ENCODE results near the gene MEGF11. TPM values are rescaled to one million over a fixed set of nuclear protein-coding genes. Genes with fewer than 3 reads are reported as not detected.

Gene MEGF11
- polyA plus RNA-seq, 1 of the 3 experiments (the other 2 are of a cell fraction), result not detected

GRCh38 chr15:65924004-65924403 lies 329.5 kb downstream of the MEGF11 start:
- Histone ChIP-seq H3K4me1 (ENCODE audit: control insufficient read depth in 1 of 2, insufficient read depth in 2 of 2, low read depth in 1 of 2, low read length in 1 of 2) (peaks cover 0 to 18% of the 10 kb centered on the region in 2 experiments; a peak in 1 of 4 replicates), H3K9me2 (no peaks in the 10 kb centered on the region), H3K9ac (no peak overlapping the region), H3K27me3 (ENCODE audit: insufficient read depth) (no peaks in the 10 kb centered on the region), H3K4me3 (ENCODE audit: low read depth in 2 of 2, low read length in 1 of 2) (no peak overlapping the region), H3K36me3 (replicated peaks in 1 of 2; ENCODE audit: control insufficient read depth in 1 of 2, insufficient read depth in 2 of 2, low read length in 1 of 2) (peaks cover 0 to 2% of the 10 kb centered on the region in 2 experiments), H2AFZ (ENCODE audit: low read depth) (no peak overlapping the region), H3F3A (replicated peaks; ENCODE audit: insufficient read depth) (no peaks in the 10 kb centered on the region), H3K4me2 (no peak overlapping the region), H3K79me2 (ENCODE audit: insufficient read depth) (no peaks in the 10 kb centered on the region), H3K9me3 (no peaks in the 10 kb centered on the region), H4K20me1 (ENCODE audit: insufficient read depth) (no peaks in the 10 kb centered on the region), H3K27ac (ENCODE audit: low read depth in 2 of 2, low read length in 1 of 2) (no peak overlapping the region)
- WGBS (ENCODE audit: low lambda C conversion rate), result 84% methylated on average over 3 of the region's 3 CpGs
- POLR2A ChIA-PET, result no interaction called here
- TF ChIP-seq EZH2phosphoT487 (IDR thresholded peaks at IDR 0.05; ENCODE audit: borderline replicate concordance, low read depth) (no peak), ELF1 (IDR thresholded peaks at IDR 0.05) (no peak), YY1 (IDR thresholded peaks at IDR 0.05; ENCODE audit: low read depth) (no peak), FOXM1 (IDR thresholded peaks at IDR 0.05; ENCODE audit: low read depth) (no peak), JUND (IDR thresholded peaks at IDR 0.05) (no peak), SIN3A (IDR thresholded peaks at IDR 0.05; ENCODE audit: borderline replicate concordance, low read depth, low read length) (no peak), RCOR1 (IDR thresholded peaks at IDR 0.05; ENCODE audit: low read length) (no peak), CHD2 (IDR thresholded peaks at IDR 0.05; ENCODE audit: low read length, partially characterized antibody) (no peak), MEF2A (IDR thresholded peaks at IDR 0.05; ENCODE audit: borderline replicate concordance, low read depth) (no peak), TEAD4 (IDR thresholded peaks at IDR 0.05; ENCODE audit: borderline replicate concordance, insufficient read depth) (no peak), TAF1 (IDR thresholded peaks at IDR 0.05; ENCODE audit: borderline replicate concordance, low read depth, low read length) (no peak), SMC3 (IDR thresholded peaks at IDR 0.05; ENCODE audit: low read depth, low read length) (no peak), RXRA (IDR thresholded peaks at IDR 0.05; ENCODE audit: borderline replicate concordance, low read depth) (no peak), FOSL2 (IDR thresholded peaks at IDR 0.05; ENCODE audit: borderline replicate concordance, low read depth) (no peak), POLR2AphosphoS5 (IDR thresholded peaks at IDR 0.05; ENCODE audit: low read depth, low read length) (no peak), FOXJ3 (CRISPR knock-in tag; IDR thresholded peaks at IDR 0.05) (no peak), PBX3 (IDR thresholded peaks at IDR 0.05) (no peak)
- no peak for DNase-seq
- CTCF ChIA-PET, result interaction anchor here (1.0 to 4.1 kb wide), 4 partner anchors 8 to 99 kb away, joined by 3 to 23 read pairs (median 7); no protein-coding TSS in a partner anchor

GRCh38 chr15:65923264-65923663 lies 330.3 kb downstream of the MEGF11 start:
- ChIA-PET POLR2A (no interaction called here), CTCF (interaction anchor here (2.1 kb wide), 1 partner anchor 10 kb away, joined by 8 read pairs; no protein-coding TSS in a partner anchor)
- Histone ChIP-seq H3K4me3 (ENCODE audit: low read depth in 2 of 2, low read length in 1 of 2) (no peak overlapping the region), H3K4me1 (ENCODE audit: control insufficient read depth in 1 of 2, insufficient read depth in 2 of 2, low read depth in 1 of 2, low read length in 1 of 2) (peaks cover 0 to 18% of the 10 kb centered on the region in 2 experiments; a peak in 1 of 4 replicates), H3K27ac (ENCODE audit: low read depth in 2 of 2, low read length in 1 of 2) (no peak overlapping the region), H3K4me2 (no peak overlapping the region), H3K9me3 (no peaks in the 10 kb centered on the region), H3K36me3 (replicated peaks in 1 of 2; ENCODE audit: control insufficient read depth in 1 of 2, insufficient read depth in 2 of 2, low read length in 1 of 2) (peaks cover 0 to 6% of the 10 kb centered on the region in 2 experiments), H3K9me2 (no peaks in the 10 kb centered on the region), H3K27me3 (ENCODE audit: insufficient read depth) (no peaks in the 10 kb centered on the region), H3K9ac (no peak overlapping the region), H4K20me1 (ENCODE audit: insufficient read depth) (no peaks in the 10 kb centered on the region), H3K79me2 (ENCODE audit: insufficient read depth) (no peaks in the 10 kb centered on the region), H3F3A (replicated peaks; ENCODE audit: insufficient read depth) (no peaks in the 10 kb centered on the region), H2AFZ (ENCODE audit: low read depth) (no peak overlapping the region)
- TF ChIP-seq GABPA (IDR thresholded peaks at IDR 0.05; ENCODE audit: low read depth), result no peak
- TF ChIP-seq PBX3 (IDR thresholded peaks at IDR 0.05), result no peak
- WGBS (ENCODE audit: low lambda C conversion rate), result 87% methylated on average over 5 of the region's 5 CpGs
- no peak for DNase-seq
